H4 (cell line): ENCODE results near the gene DLGAP1. TPM values are rescaled to one million over a fixed set of nuclear protein-coding genes. Genes with fewer than 3 reads are reported as not detected.
"Not testable (repeated sequence)": the region's sequence is repeated elsewhere in the genome, so short reads cannot be mapped to it uniquely, and the experiment has no call there.

Experiments used
- DNase-seq: peaks from one replicate; pipeline ENCODE4 v3.0.0-alpha.2; 2015; ENCODE audit warnings: low spot score
- total RNA-seq: library from RNA; depleted of rRNA; stranded (reverse); fragments of >200 nt; shearing (Covaris generic); gene quantifications from 2 replicates; pipeline ENCODE4 v1.2.3, GENCODE V29; 2014

DLGAP1 gene
- total RNA-seq, 1 experiment from 2014 or later: not detected

GRCh38 chr18:4287340-4287739 lies 167.8 kb downstream of the DLGAP1 start:
- not testable (repeated sequence) for DNase-seq

- no peak for DNase-seq
Observed at GRCh38 chr18:4286256-4286655, 168.9 kb downstream of the DLGAP1 start.

GRCh38 chr18:4285525-4285924 lies 169.6 kb downstream of the DLGAP1 start:
- no peak for DNase-seq

GRCh38 chr18:4284528-4284927 lies 170.6 kb downstream of the DLGAP1 start:
- no peak for DNase-seq

GRCh38 chr18:4283746-4284291 lies 171.3 kb downstream of the DLGAP1 start:
- no peak for DNase-seq

- no peak for DNase-seq
Observed at GRCh38 chr18:4282954-4283353, 172.2 kb downstream of the DLGAP1 start.

- no peak for DNase-seq
Observed at GRCh38 chr18:4276953-4277585, 178.0 kb downstream of the DLGAP1 start.

GRCh38 chr18:4271952-4272351 lies 183.2 kb downstream of the DLGAP1 start:
- no peak for DNase-seq

GRCh38 chr18:4270988-4271387 lies 184.1 kb downstream of the DLGAP1 start:
- DNase-seq: no peak

GRCh38 chr18:4270016-4270415 lies 185.1 kb downstream of the DLGAP1 start:
- no peak for DNase-seq

- DNase-seq: no peak
Observed at GRCh38 chr18:4267641-4268040, 187.5 kb downstream of the DLGAP1 start.

GRCh38 chr18:4264347-4264791 lies 190.7 kb downstream of the DLGAP1 start:
- no peak for DNase-seq

- no peak for DNase-seq
Observed at GRCh38 chr18:4260107-4260506, 195.0 kb downstream of the DLGAP1 start.

- DNase-seq: no peak
Observed at GRCh38 chr18:4256766-4257417, 198.2 kb downstream of the DLGAP1 start.

- DNase-seq: no peak
Observed at GRCh38 chr18:4254840-4255239, 200.3 kb downstream of the DLGAP1 start.

- no peak for DNase-seq
Observed at GRCh38 chr18:4252829-4253228, 202.3 kb downstream of the DLGAP1 start.

GRCh38 chr18:4251873-4252272 lies 203.2 kb downstream of the DLGAP1 start:
- DNase-seq: no peak

GRCh38 chr18:4251206-4251605 lies 203.9 kb downstream of the DLGAP1 start:
- no peak for DNase-seq

- no peak for DNase-seq
Observed at GRCh38 chr18:4250141-4250540, 205.0 kb downstream of the DLGAP1 start.

- DNase-seq: no peak
Observed at GRCh38 chr18:4248686-4249085, 206.4 kb downstream of the DLGAP1 start.

GRCh38 chr18:4246374-4246773 lies 208.7 kb downstream of the DLGAP1 start:
- DNase-seq: no peak

GRCh38 chr18:4245456-4245855 lies 209.7 kb downstream of the DLGAP1 start:
- DNase-seq: no peak

GRCh38 chr18:4242431-4243161 lies 212.5 kb downstream of the DLGAP1 start:
- DNase-seq: no peak
